H1 (cell line): ENCODE data around the gene MYO1D. TPM values are rescaled to one million over a fixed set of nuclear protein-coding genes. Genes with fewer than 3 reads are reported as not detected.

Source experiments
- CTCF ChIA-PET: fragments of 300-600 bp; sonication (Branson Sonifier 250); formaldehyde crosslinking; loops from one replicate; lab custom pipeline; 2021; ENCODE audit not compliant: partially characterized antibody; lab: Charles Lee
- POLR2A ChIA-PET: fragments of 300-600 bp; sonication (Branson Sonifier 250); formaldehyde crosslinking; loops from one replicate; lab custom pipeline; 2021; ENCODE audit warnings: inconsistent platforms; ENCODE audit not compliant: partially characterized antibody; lab: Charles Lee
- DNase-seq, 2 experiments: peaks; one replicate each; pipeline versions ENCODE4 v3.0.0 to v3.0.0-alpha.2; 2010 to 2022; ENCODE audit warnings: low spot score in 2 of 2, low read depth in 1 of 2, mixed read lengths in 1 of 2
- FAIRE-seq: peaks from 2 replicates; lab custom pipeline; 2011; peaks lifted over from hg19 to GRCh38; lab: Jason Lieb, UNC
- H2AFZ ChIP-seq: 2 replicates; pipeline ENCODE4 v1.8.1; 2012; ENCODE audit warnings: low read length, inconsistent platforms
- H2AK5ac ChIP-seq: 2 replicates; pipeline ENCODE4 v1.6.1; 2013; ENCODE audit warnings: low read depth, low read length
- H2BK120ac ChIP-seq: replicated peaks from 2 replicates; pipeline ENCODE3; 2013; ENCODE audit warnings: low read depth, low read length, inconsistent platforms
- H2BK12ac ChIP-seq: 2 replicates; pipeline ENCODE4 v1.6.1; 2013; ENCODE audit warnings: low read depth, low read length
- H2BK15ac ChIP-seq: 2 replicates; pipeline ENCODE4 v1.6.1; 2013; ENCODE audit warnings: low read length
- H2BK20ac ChIP-seq: 2 replicates; pipeline ENCODE4 v1.6.1; 2013; ENCODE audit warnings: low read length
- H2BK5ac ChIP-seq: 2 replicates; pipeline ENCODE4 v1.6.1; 2013; ENCODE audit warnings: low read depth, low read length
- H3K14ac ChIP-seq: 2 replicates; pipeline ENCODE4 v1.6.1; 2013; ENCODE audit warnings: inconsistent platforms; ENCODE audit not compliant: insufficient read length
- H3K18ac ChIP-seq: 2 replicates; pipeline ENCODE4 v1.6.1; 2013; ENCODE audit warnings: low read length; ENCODE audit errors: extremely low read depth
- H3K23ac ChIP-seq: 2 replicates; pipeline ENCODE4 v1.6.1; 2013; ENCODE audit warnings: inconsistent platforms; ENCODE audit not compliant: insufficient read length
- H3K23me2 ChIP-seq: 2 replicates; pipeline ENCODE4 v1.6.1; 2013; ENCODE audit warnings: low read depth, low read length
- H3K27ac ChIP-seq: 2 replicates; pipeline ENCODE4 v1.6.1; 2011; ENCODE audit warnings: low read depth, low read length, inconsistent platforms
- H3K27me3 ChIP-seq, 4 experiments: replicated peaks in 1 of 4; 1 replicate in 1 of 4; 2 replicates in 3 of 4; pipeline versions ENCODE4 v1.6.1 to v1.8.1; 2011 to 2013; ENCODE audit warnings: low read length in 3 of 4, mild to moderate bottlenecking in 3 of 4, inconsistent platforms in 2 of 4, mixed read lengths in 2 of 4, moderate library complexity in 1 of 4; ENCODE audit not compliant: control insufficient read depth in 3 of 4, insufficient read depth in 3 of 4; ENCODE audit errors: extremely low read depth in 1 of 4
- H3K36me3 ChIP-seq, 4 experiments: 2 replicates each; pipeline versions ENCODE4 v1.6.1 to v1.8.1; 2011 to 2013; ENCODE audit warnings: mild to moderate bottlenecking in 4 of 4, low read length in 3 of 4, moderate library complexity in 2 of 4, control low read depth in 1 of 4, inconsistent platforms in 1 of 4; ENCODE audit not compliant: insufficient read depth in 4 of 4, control insufficient read depth in 2 of 4
- H3K4ac ChIP-seq: replicated peaks from 2 replicates; pipeline ENCODE3; 2013; ENCODE audit warnings: low read length, low read depth, mixed read lengths, inconsistent platforms; ENCODE audit not compliant: insufficient read length
- H3K4me1 ChIP-seq, 4 experiments: replicated peaks in 1 of 4; 1 replicate in 1 of 4; 2 replicates in 3 of 4; pipeline versions ENCODE4 v1.6.1 to v1.8.1; 2011 to 2013; ENCODE audit warnings: low read length in 3 of 4, inconsistent platforms in 2 of 4, mixed read lengths in 1 of 4; ENCODE audit not compliant: insufficient read depth in 4 of 4, control insufficient read depth in 3 of 4
- H3K4me2 ChIP-seq, 2 experiments: 2 replicates each; pipeline versions ENCODE4 v1.6.1 to v1.8.1; 2011 to 2013; ENCODE audit warnings: low read depth in 2 of 2, low read length in 2 of 2, control low read depth in 1 of 2, inconsistent platforms in 1 of 2, mild to moderate bottlenecking in 1 of 2; ENCODE audit not compliant: insufficient read depth in 1 of 2
- H3K4me3 ChIP-seq, 4 experiments: fragments of 200-600, 300-600 bp in 1 of 4; sonication (generic), shearing (Covaris generic), sonication (Bioruptor Twin) in 1 of 4; 2 replicates each; pipeline versions ENCODE4 v1.5.1 to v1.8.1; 2011 to 2016; ENCODE audit warnings: low read length in 4 of 4, low read depth in 3 of 4, control low read depth in 2 of 4, inconsistent platforms in 2 of 4, mild to moderate bottlenecking in 2 of 4, mixed read lengths in 1 of 4, moderate library complexity in 1 of 4; ENCODE audit not compliant: insufficient read depth in 2 of 4; ENCODE audit errors: extremely low read depth in 1 of 4
- H3K56ac ChIP-seq: replicated peaks from 2 replicates; pipeline ENCODE3; 2013; ENCODE audit warnings: low read depth, mild to moderate bottlenecking, mixed read lengths, low read length, inconsistent platforms; ENCODE audit not compliant: insufficient read length
- H3K79me1 ChIP-seq: 2 replicates; pipeline ENCODE4 v1.6.1; 2013; ENCODE audit warnings: low read depth, low read length, control low read depth
- H3K79me2 ChIP-seq, 2 experiments: 2 replicates each; pipeline versions ENCODE4 v1.6.1 to v1.8.1; 2012 to 2013; ENCODE audit warnings: low read length in 2 of 2, mild to moderate bottlenecking in 2 of 2, inconsistent platforms in 1 of 2; ENCODE audit not compliant: insufficient read depth in 2 of 2, control insufficient read depth in 1 of 2
- H3K9ac ChIP-seq, 4 experiments: replicated peaks in 1 of 4; 1 replicate in 1 of 4; 2 replicates in 3 of 4; pipeline versions ENCODE4 v1.6.1 to v1.8.1; 2011 to 2013; ENCODE audit warnings: low read depth in 3 of 4, low read length in 3 of 4, control low read depth in 2 of 4, mild to moderate bottlenecking in 2 of 4, moderate library complexity in 2 of 4, inconsistent platforms in 1 of 4; ENCODE audit errors: extremely low read depth in 1 of 4
- H3K9me3 ChIP-seq, 2 experiments: 2 replicates each; pipeline versions ENCODE4 v1.6.1 to v1.8.1; 2012 to 2013; ENCODE audit warnings: mild to moderate bottlenecking in 2 of 2, moderate library complexity in 2 of 2, control low read depth in 1 of 2, inconsistent platforms in 1 of 2, low read depth in 1 of 2, low read length in 1 of 2, mixed read lengths in 1 of 2; ENCODE audit not compliant: insufficient read depth in 2 of 2
- H4K20me1 ChIP-seq, 2 experiments: replicated peaks in 1 of 2; 2 replicates each; pipeline versions ENCODE3 to v1.8.1; 2011 to 2013; ENCODE audit warnings: inconsistent platforms in 2 of 2, low read length in 2 of 2, mild to moderate bottlenecking in 1 of 2; ENCODE audit not compliant: insufficient read depth in 2 of 2, control insufficient read depth in 1 of 2
- H4K5ac ChIP-seq: 2 replicates; pipeline ENCODE4 v1.6.1; 2013; ENCODE audit warnings: low read length, low read depth, mixed read lengths, inconsistent platforms; ENCODE audit not compliant: insufficient read length
- H4K8ac ChIP-seq: 2 replicates; pipeline ENCODE4 v1.8.0; 2013; ENCODE audit warnings: mild to moderate bottlenecking, moderate library complexity, low read length, inconsistent platforms; ENCODE audit not compliant: insufficient read depth; ENCODE audit errors: extremely low read depth
- H4K91ac ChIP-seq: replicated peaks from 2 replicates; pipeline ENCODE3; 2013; ENCODE audit warnings: low read length, mixed read lengths, inconsistent platforms; ENCODE audit not compliant: insufficient read length
- ATF3 ChIP-seq: IDR thresholded peaks from 2 replicates; pipeline ENCODE4 v1.6.1; 2011; ENCODE audit warnings: low read depth, mild to moderate bottlenecking, low read length; ENCODE audit not compliant: insufficient read depth
- BCL11A ChIP-seq, 2 experiments: IDR thresholded peaks; one replicate each; pipeline ENCODE4 v1.6.1; 2011; ENCODE audit warnings: low read depth in 2 of 2, low read length in 2 of 2, mild to moderate bottlenecking in 2 of 2
- RBBP5 ChIP-seq: IDR thresholded peaks from 2 replicates; pipeline ENCODE4 v1.7.1; 2012; ENCODE audit warnings: low read depth, mild to moderate bottlenecking, inconsistent platforms, low read length, moderate library complexity, borderline replicate concordance
- SUZ12 ChIP-seq: fragments of 200-600 bp; sonication (generic); IDR thresholded peaks from 2 replicates; pipeline ENCODE4 v1.6.1; 2012; ENCODE audit warnings: mild to moderate bottlenecking, inconsistent platforms, low read length, moderate library complexity, mixed read lengths
- WGBS, 2 experiments: shearing (Covaris generic) in 1 of 2; methylation state at CpG; one replicate each; pipeline versions ENCODE4 v1.1.6 to v1.1.7; 2013 to 2015; ENCODE audit warnings: low lambda C conversion rate in 2 of 2, mixed read lengths in 2 of 2, inconsistent platforms in 1 of 2, low coverage in 1 of 2, missing lambda C conversion rate in 1 of 2; ENCODE audit not compliant: insufficient replicate concordance in 2 of 2, insufficient coverage in 1 of 2, insufficient read length in 1 of 2; ENCODE audit errors: extremely low coverage in 1 of 2, missing lambda C conversion rate in 1 of 2; 5-methylcytosine and 5-hydroxymethylcytosine counted together
- polyA plus RNA-seq, 7 experiments: library from polyadenylated mRNA; depleted of rRNA in 3 of 7; stranded (reverse) in 5 of 7; unstranded in 2 of 7; fragments of >200 nt in 5 of 7; fragments of 200-250 nt in 2 of 7; gene quantifications; 1 replicate in 5 of 7; 2 replicates in 1 of 7; 4 replicates in 1 of 7; pipeline versions ENCODE4 v1.2.1 to v1.2.3, GENCODE V29; 2011 to 2013; ENCODE audit warnings: missing spikeins in 2 of 7, mixed read lengths in 2 of 7
- total RNA-seq: library from RNA; stranded (reverse); fragmentation: NEBNext Ultra II Directional; extraction: Animal tissue kit (Norgen Biotek cat#: 25700); gene quantifications from 2 replicates; pipeline ENCODE4 v1.2.1, GENCODE V29; 2021

The MYO1D gene
- total and polyA plus RNA-seq, 2 of the 8 experiments (the other 6 are each of a cell fraction or from before 2014, with no cell fraction given): 6.5 to 25.4 TPM

- Histone ChIP-seq H3K23me2 (no peaks in the 10 kb centered on the region), H2BK120ac (no peak overlapping the region), H3K4me1 (no peaks in the 10 kb centered on the region), H3K23ac (no peak overlapping the region), H3K14ac (no peak overlapping the region), H2BK15ac (no peak overlapping the region), H2BK20ac (no peak overlapping the region), H4K8ac (no peak overlapping the region), H3K79me1 (no peaks in the 10 kb centered on the region), H2BK12ac (no peak overlapping the region), H3K9me3 (peaks cover 0 to 4% of the 10 kb centered on the region in 2 experiments; a peak in 2 of 4 replicates), H4K5ac (no peak overlapping the region), H2BK5ac (no peak overlapping the region), H4K20me1 (no peaks in the 10 kb centered on the region), H3K4me3 (no peak overlapping the region), H3K36me3 (no peaks in the 10 kb centered on the region), H3K4me2 (no peak overlapping the region), H4K91ac (no peak overlapping the region), H3K79me2 (no peaks in the 10 kb centered on the region), H3K27ac (no peak overlapping the region), H3K56ac (no peak overlapping the region), H3K9ac (no peak overlapping the region), H3K4ac (no peak overlapping the region), H3K27me3 (no peaks in the 10 kb centered on the region), H3K18ac (no peak overlapping the region), H2AK5ac (no peak overlapping the region), H2AFZ (no peak overlapping the region)
- POLR2A ChIA-PET: no interaction called here
- no peak for DNase-seq
- no peak for TF ChIP-seq ATF3
- TF ChIP-seq RBBP5: no peak
- no peak for TF ChIP-seq SUZ12
- TF ChIP-seq BCL11A (IDR thresholded peaks at IDR 0.05; ENCODE audit: low read depth in 2 of 2, low read length in 2 of 2): no peak
- no peak for FAIRE-seq
- CTCF ChIA-PET: interaction anchor here (0.8 to 3.3 kb wide), 6 partner anchors 11 to 101 kb away, joined by 3 to 24 read pairs (median 3); no protein-coding TSS in a partner anchor
- WGBS, 2 experiments: 95% methylated on average over 2 of the region's 2 CpGs; no CpG with 5 or more reads in 1 of the 2 experiments
Measured at GRCh38 chr17:32896647-32897258, 19.8 kb upstream of the MYO1D start.
